ENCODE data around the gene KDM7A.
"Not testable (repeated sequence)": the region's sequence is repeated elsewhere in the genome, so short reads cannot be mapped to it uniquely, and the experiment has no call there.

KDM7A gene

GRCh38 chr7:140212100-140212881, 35.5 kb upstream of the KDM7A start:
- Histone ChIP-seq H3K9ac (ENCODE audit: low read length) (no peak overlapping the region), H3K36me3 (ENCODE audit: control insufficient read depth, low read depth, low read length) (no peaks in the 10 kb centered on the region), H3K9me3 (ENCODE audit: control insufficient read depth, low read depth, low read length) (no peaks in the 10 kb centered on the region), H3K27ac (ENCODE audit: low read length) (no peak overlapping the region), H3K4me1 (ENCODE audit: control insufficient read depth, low read depth, low read length) (no peaks in the 10 kb centered on the region), H3K27me3 (ENCODE audit: control insufficient read depth, insufficient read depth, low read length) (no peaks in the 10 kb centered on the region), H3K4me3 (ENCODE audit: low read length) (no peak overlapping the region)

- H3K27ac ChIP-seq (ENCODE audit: low read length) = no peak overlapping the region
- H3K9ac ChIP-seq (ENCODE audit: low read length) = no peak overlapping the region
- no peaks in the 10 kb centered on the region for H3K9me3 ChIP-seq (ENCODE audit: control insufficient read depth, low read depth, low read length)
- H3K36me3 ChIP-seq (ENCODE audit: control insufficient read depth, low read depth, low read length) = no peaks in the 10 kb centered on the region
- H3K4me1 ChIP-seq (ENCODE audit: control insufficient read depth, low read depth, low read length) = no peaks in the 10 kb centered on the region
- no peak overlapping the region for H3K4me3 ChIP-seq (ENCODE audit: low read length)
- H3K27me3 ChIP-seq (ENCODE audit: control insufficient read depth, insufficient read depth, low read length) = no peaks in the 10 kb centered on the region
Measured at GRCh38 chr7:140211698-140212097, 34.9 kb upstream of the KDM7A start.

- peaks cover 13% of the 10 kb centered on the region for H3K4me1 ChIP-seq (ENCODE audit: control insufficient read depth, low read depth, low read length)
Measured at GRCh38 chr7:140209866-140210609, 33.3 kb upstream of the KDM7A start.

GRCh38 chr7:140206616-140207389, 30.0 kb upstream of the KDM7A start:
- no peak overlapping the region for H3K9ac ChIP-seq (ENCODE audit: low read length)

More at GRCh38 chr7:140209866-140210609, 33.3 kb upstream of the KDM7A start:
- Histone ChIP-seq H3K27ac (ENCODE audit: low read length) (no peak overlapping the region), H3K9me3 (ENCODE audit: control insufficient read depth, low read depth, low read length) (no peaks in the 10 kb centered on the region), H3K27me3 (ENCODE audit: control insufficient read depth, insufficient read depth, low read length) (no peaks in the 10 kb centered on the region), H3K4me3 (ENCODE audit: low read length) (no peak overlapping the region), H3K9ac (ENCODE audit: low read length) (no peak overlapping the region), H3K36me3 (ENCODE audit: control insufficient read depth, low read depth, low read length) (no peaks in the 10 kb centered on the region)

GRCh38 chr7:140205600-140205999, 28.8 kb upstream of the KDM7A start:
- peaks cover 4% of the 10 kb centered on the region for H3K9me3 ChIP-seq (ENCODE audit: control insufficient read depth, low read depth, low read length)
- H3K4me3 ChIP-seq (ENCODE audit: low read length) = no peak overlapping the region
- no peaks in the 10 kb centered on the region for H3K36me3 ChIP-seq (ENCODE audit: control insufficient read depth, low read depth, low read length)
- H3K9ac ChIP-seq (ENCODE audit: low read length) = no peak overlapping the region
- no peak overlapping the region for H3K27ac ChIP-seq (ENCODE audit: low read length)
- H3K4me1 ChIP-seq (ENCODE audit: control insufficient read depth, low read depth, low read length) = peaks cover 15% of the 10 kb centered on the region
- H3K27me3 ChIP-seq (ENCODE audit: control insufficient read depth, insufficient read depth, low read length) = no peaks in the 10 kb centered on the region

More at GRCh38 chr7:140206616-140207389, 30.0 kb upstream of the KDM7A start:
- Histone ChIP-seq H3K27ac (ENCODE audit: low read length) (no peak overlapping the region), H3K9me3 (ENCODE audit: control insufficient read depth, low read depth, low read length) (peaks cover 4% of the 10 kb centered on the region), H3K27me3 (ENCODE audit: control insufficient read depth, insufficient read depth, low read length) (no peaks in the 10 kb centered on the region), H3K4me1 (ENCODE audit: control insufficient read depth, low read depth, low read length) (peaks cover 15% of the 10 kb centered on the region), H3K36me3 (ENCODE audit: control insufficient read depth, low read depth, low read length) (no peaks in the 10 kb centered on the region), H3K4me3 (ENCODE audit: low read length) (no peak overlapping the region)

GRCh38 chr7:140203556-140203955, 26.8 kb upstream of the KDM7A start:
- H3K9ac ChIP-seq (ENCODE audit: low read length) = no peak overlapping the region
- H3K27me3 ChIP-seq (ENCODE audit: control insufficient read depth, insufficient read depth, low read length) = no peaks in the 10 kb centered on the region
- H3K4me1 ChIP-seq (ENCODE audit: control insufficient read depth, low read depth, low read length) = peaks cover 15% of the 10 kb centered on the region
- H3K9me3 ChIP-seq (ENCODE audit: control insufficient read depth, low read depth, low read length) = peaks cover 4% of the 10 kb centered on the region
- no peaks in the 10 kb centered on the region for H3K36me3 ChIP-seq (ENCODE audit: control insufficient read depth, low read depth, low read length)
- H3K4me3 ChIP-seq (ENCODE audit: low read length) = no peak overlapping the region
- H3K27ac ChIP-seq (ENCODE audit: low read length) = no peak overlapping the region

- H3K4me1 ChIP-seq (ENCODE audit: control insufficient read depth, low read depth, low read length) = peaks cover 15% of the 10 kb centered on the region
- H3K9me3 ChIP-seq (ENCODE audit: control insufficient read depth, low read depth, low read length); H3K9ac ChIP-seq (ENCODE audit: low read length); H3K27ac ChIP-seq (ENCODE audit: low read length); H3K36me3 ChIP-seq (ENCODE audit: control insufficient read depth, low read depth, low read length); H3K27me3 ChIP-seq (ENCODE audit: control insufficient read depth, insufficient read depth, low read length); H3K4me3 ChIP-seq (ENCODE audit: low read length): not testable (repeated sequence)
Measured at GRCh38 chr7:140202942-140203341, 26.2 kb upstream of the KDM7A start.

GRCh38 chr7:140201393-140201792, 24.6 kb upstream of the KDM7A start:
- Histone ChIP-seq H3K27ac (ENCODE audit: low read length) (no peak overlapping the region), H3K9me3 (ENCODE audit: control insufficient read depth, low read depth, low read length) (peaks cover 4% of the 10 kb centered on the region), H3K36me3 (ENCODE audit: control insufficient read depth, low read depth, low read length) (no peaks in the 10 kb centered on the region), H3K4me3 (ENCODE audit: low read length) (no peak overlapping the region), H3K9ac (ENCODE audit: low read length) (no peak overlapping the region), H3K4me1 (ENCODE audit: control insufficient read depth, low read depth, low read length) (peaks cover 15% of the 10 kb centered on the region), H3K27me3 (ENCODE audit: control insufficient read depth, insufficient read depth, low read length) (no peaks in the 10 kb centered on the region)

- no peak overlapping the region for H3K9ac ChIP-seq (ENCODE audit: low read length)
- no peaks in the 10 kb centered on the region for H3K36me3 ChIP-seq (ENCODE audit: control insufficient read depth, low read depth, low read length)
- H3K27ac ChIP-seq (ENCODE audit: low read length) = no peak overlapping the region
- H3K4me1 ChIP-seq (ENCODE audit: control insufficient read depth, low read depth, low read length) = peaks cover 5% of the 10 kb centered on the region
- H3K4me3 ChIP-seq (ENCODE audit: low read length) = no peak overlapping the region
- no peaks in the 10 kb centered on the region for H3K27me3 ChIP-seq (ENCODE audit: control insufficient read depth, insufficient read depth, low read length)
- H3K9me3 ChIP-seq (ENCODE audit: control insufficient read depth, low read depth, low read length) = peaks cover 4% of the 10 kb centered on the region
Measured at GRCh38 chr7:140200061-140200989, 23.5 kb upstream of the KDM7A start.

GRCh38 chr7:140197938-140198337, 21.2 kb upstream of the KDM7A start:
- no peaks in the 10 kb centered on the region for H3K27me3 ChIP-seq (ENCODE audit: control insufficient read depth, insufficient read depth, low read length)
- no peaks in the 10 kb centered on the region for H3K9me3 ChIP-seq (ENCODE audit: control insufficient read depth, low read depth, low read length)
- H3K4me3 ChIP-seq (ENCODE audit: low read length) = no peak overlapping the region
- H3K4me1 ChIP-seq (ENCODE audit: control insufficient read depth, low read depth, low read length) = no peaks in the 10 kb centered on the region
- H3K27ac ChIP-seq (ENCODE audit: low read length) = no peak overlapping the region
- H3K36me3 ChIP-seq (ENCODE audit: control insufficient read depth, low read depth, low read length) = no peaks in the 10 kb centered on the region
- H3K9ac ChIP-seq (ENCODE audit: low read length) = no peak overlapping the region

Data from iPS-18a (cell line).